K562 (cell line): Measurements from ENCODE around the gene LENEP. TPM values are rescaled to one million over a fixed set of nuclear protein-coding genes. Genes with fewer than 3 reads are reported as not detected.

Experiments used
- BCOR ChIP-seq: fragments of 450-650 bp; IDR thresholded peaks from 2 replicates; pipeline ENCODE4 v1.6.1; 2016
- ETV5 ChIP-seq: sonication (generic); formaldehyde crosslinking; IDR thresholded peaks from 2 replicates; pipeline ENCODE4 v1.4.0; 2020; ENCODE audit warnings: low read depth, mild to moderate bottlenecking, missing genetic modification reagents
- HNRNPL ChIP-seq: fragments of 200-400 bp; formaldehyde crosslinking; IDR thresholded peaks from 2 replicates; pipeline ENCODE4 v1.6.1; 2017; ENCODE audit warnings: low read depth, mild to moderate bottlenecking, low read length
- MAFF ChIP-seq: IDR thresholded peaks from 2 replicates; pipeline ENCODE4 v1.6.1; 2012; ENCODE audit warnings: low read length, improper control_type of control experiment
- MEF2D ChIP-seq: conservative IDR thresholded peaks from 2 replicates; pipeline ENCODE4 v1.6.1; 2016; ENCODE audit warnings: low read depth, missing genetic modification characterization, missing compliant biosample characterization
- NCOR1 ChIP-seq: fragments of 450-650 bp; IDR thresholded peaks from 2 replicates; pipeline ENCODE4 v1.6.1; 2016; ENCODE audit warnings: mild to moderate bottlenecking, moderate library complexity
- PRPF4 ChIP-seq: fragments of 200-400 bp; formaldehyde crosslinking; IDR thresholded peaks from one replicate; pipeline ENCODE4 v1.6.1; 2017; ENCODE audit warnings: low read length, low read depth, mild to moderate bottlenecking; ENCODE audit not compliant: insufficient read depth, poor library complexity, severe bottlenecking
- TARDBP ChIP-seq: fragments of 450-650 bp; IDR thresholded peaks from 2 replicates; pipeline ENCODE4 v1.6.1; 2016
- ZBTB7A ChIP-seq: IDR thresholded peaks from 2 replicates; pipeline ENCODE4 v1.6.1; 2011; ENCODE audit warnings: low read depth, mild to moderate bottlenecking, low read length, moderate library complexity, borderline replicate concordance; ENCODE audit not compliant: control insufficient read depth
- ZNF224 ChIP-seq: sonication (generic); formaldehyde crosslinking; IDR thresholded peaks from 2 replicates; pipeline ENCODE4 v1.8.0; 2022; ENCODE audit warnings: mild to moderate bottlenecking, missing genetic modification reagents
- polyA plus RNA-seq, 8 experiments: library from polyadenylated mRNA; depleted of rRNA in 4 of 8; stranded (reverse) in 5 of 8; unstranded in 3 of 8; fragments of >200 nt; fragmentation: Nextera tagmentation in 2 of 8; fragmentation: Illumina TruSeq in 1 of 8; extraction: Ambion mirVana in 2 of 8; extraction: Trizol in 1 of 8; gene quantifications; 2 replicates each; pipeline versions ENCODE4 v1.2.1 to v1.2.3, GENCODE V29; 2011 to 2014; ENCODE audit warnings: inconsistent platforms in 1 of 8, missing spikeins in 1 of 8
- total RNA-seq, 7 experiments: library from RNA; depleted of rRNA in 6 of 7; stranded (reverse); fragments of >200 nt in 6 of 7; fragmentation: Illumina TruSeq in 2 of 7; extraction: Trizol in 2 of 7; gene quantifications; 2 replicates each; pipeline versions ENCODE4 v1.2.1 to v1.2.3, GENCODE V29; 2011 to 2021; ENCODE audit warnings: low replicate concordance in 1 of 7
- TF ChIP-seq, protein P1 (sequence below): sonication (generic); formaldehyde crosslinking; IDR thresholded peaks from 2 replicates; pipeline ENCODE4 v1.8.1; 2023; ENCODE audit warnings: missing genetic modification reagents, mild to moderate bottlenecking, borderline replicate concordance
- TF ChIP-seq, protein P2 (sequence below): fragments of 450-650 bp; formaldehyde crosslinking; IDR thresholded peaks from 2 replicates; pipeline ENCODE4 v1.4.0; 2022; ENCODE audit warnings: missing genetic modification characterization
- TF ChIP-seq, protein P3 (sequence below), 3 experiments: IDR thresholded peaks in 2 of 3; conservative IDR thresholded peaks in 1 of 3; 2 replicates each; pipeline ENCODE4 v1.5.1; 2011 to 2012; ENCODE audit warnings: low read length in 3 of 3, mild to moderate bottlenecking in 3 of 3, control low read depth in 2 of 3, improper control_type of control experiment in 1 of 3, inconsistent platforms in 1 of 3, low read depth in 1 of 3, mixed read lengths in 1 of 3, moderate library complexity in 1 of 3; ENCODE audit not compliant: insufficient read depth in 2 of 3
- TF ChIP-seq, protein P4 (sequence below): fragments of 450-650 bp; formaldehyde crosslinking; IDR thresholded peaks from 2 replicates; pipeline ENCODE4 v1.4.0; 2020; ENCODE audit warnings: mild to moderate bottlenecking, moderate library complexity
- TF ChIP-seq, protein P5 (sequence below): fragments of 450-650 bp; IDR thresholded peaks from 2 replicates; pipeline ENCODE4 v1.6.1; 2014; ENCODE audit warnings: low read depth, mild to moderate bottlenecking, moderate library complexity, borderline replicate concordance

LENEP gene
- total and polyA plus RNA-seq, 9 of the 15 experiments (the other 6 are each of a cell fraction or from before 2014, with no cell fraction given), result 0.23 to 0.87 (median 0.67) TPM; not detected in 5

DNA sequence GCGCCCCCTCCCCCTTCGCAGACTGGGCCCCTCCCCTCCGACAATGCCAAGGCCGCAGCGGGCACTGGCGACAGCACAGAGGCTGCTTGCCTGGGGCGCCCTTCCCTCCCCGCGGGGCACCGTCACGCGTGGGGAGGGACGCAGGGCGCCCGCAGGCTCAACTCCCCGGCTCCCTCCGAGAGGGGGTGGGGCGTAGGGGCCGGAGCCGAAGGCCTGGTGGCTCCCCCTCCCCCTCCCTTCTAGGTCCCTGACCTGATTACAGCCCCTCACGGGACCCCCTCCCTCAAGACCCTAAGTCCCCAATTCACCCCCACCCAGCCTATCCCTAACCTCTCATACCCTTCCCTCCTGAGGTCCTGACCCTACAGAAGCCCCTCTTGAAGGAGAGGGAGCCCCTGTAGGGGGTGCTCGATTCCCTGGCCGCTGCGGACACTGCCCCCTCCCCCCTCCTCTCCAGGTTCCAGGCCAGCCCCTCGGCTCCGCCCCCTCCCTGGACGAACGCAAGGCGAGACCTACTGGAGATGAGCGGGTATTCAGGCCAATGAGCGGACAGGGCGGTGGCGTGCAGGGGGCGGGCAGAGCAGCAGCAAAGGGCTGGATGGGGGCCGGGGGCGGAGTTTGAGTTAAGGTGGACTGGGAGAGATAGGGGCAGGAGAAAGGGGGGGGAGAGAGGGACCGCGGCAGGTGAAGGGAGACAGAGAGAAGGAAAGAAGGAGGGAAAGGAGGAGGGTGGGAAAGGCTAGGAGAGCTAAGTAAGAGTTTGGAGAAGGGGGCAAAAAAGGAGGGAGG lies 8.5 kb downstream of the LENEP start (continued):
- TF ChIP-seq MEF2D (tag) (peak; percentile 9; the same call in 1 of the 2 replicates), ZNF224 (CRISPR knock-in tag) (no peak), BCOR (peak; percentile 89), NCOR1 (peak; percentile 46; the same call in 1 of the 2 replicates), PRPF4 (no peak), TARDBP (peak; percentile 73; the same call in 1 of the 2 replicates), HNRNPL (peak; percentile 63; the same call in 1 of the 2 replicates), ETV5 (CRISPR knock-in tag) (no peak), MAFF (no peak), ZBTB7A (peak; percentile 99)
- TF ChIP-seq, protein P1, sequence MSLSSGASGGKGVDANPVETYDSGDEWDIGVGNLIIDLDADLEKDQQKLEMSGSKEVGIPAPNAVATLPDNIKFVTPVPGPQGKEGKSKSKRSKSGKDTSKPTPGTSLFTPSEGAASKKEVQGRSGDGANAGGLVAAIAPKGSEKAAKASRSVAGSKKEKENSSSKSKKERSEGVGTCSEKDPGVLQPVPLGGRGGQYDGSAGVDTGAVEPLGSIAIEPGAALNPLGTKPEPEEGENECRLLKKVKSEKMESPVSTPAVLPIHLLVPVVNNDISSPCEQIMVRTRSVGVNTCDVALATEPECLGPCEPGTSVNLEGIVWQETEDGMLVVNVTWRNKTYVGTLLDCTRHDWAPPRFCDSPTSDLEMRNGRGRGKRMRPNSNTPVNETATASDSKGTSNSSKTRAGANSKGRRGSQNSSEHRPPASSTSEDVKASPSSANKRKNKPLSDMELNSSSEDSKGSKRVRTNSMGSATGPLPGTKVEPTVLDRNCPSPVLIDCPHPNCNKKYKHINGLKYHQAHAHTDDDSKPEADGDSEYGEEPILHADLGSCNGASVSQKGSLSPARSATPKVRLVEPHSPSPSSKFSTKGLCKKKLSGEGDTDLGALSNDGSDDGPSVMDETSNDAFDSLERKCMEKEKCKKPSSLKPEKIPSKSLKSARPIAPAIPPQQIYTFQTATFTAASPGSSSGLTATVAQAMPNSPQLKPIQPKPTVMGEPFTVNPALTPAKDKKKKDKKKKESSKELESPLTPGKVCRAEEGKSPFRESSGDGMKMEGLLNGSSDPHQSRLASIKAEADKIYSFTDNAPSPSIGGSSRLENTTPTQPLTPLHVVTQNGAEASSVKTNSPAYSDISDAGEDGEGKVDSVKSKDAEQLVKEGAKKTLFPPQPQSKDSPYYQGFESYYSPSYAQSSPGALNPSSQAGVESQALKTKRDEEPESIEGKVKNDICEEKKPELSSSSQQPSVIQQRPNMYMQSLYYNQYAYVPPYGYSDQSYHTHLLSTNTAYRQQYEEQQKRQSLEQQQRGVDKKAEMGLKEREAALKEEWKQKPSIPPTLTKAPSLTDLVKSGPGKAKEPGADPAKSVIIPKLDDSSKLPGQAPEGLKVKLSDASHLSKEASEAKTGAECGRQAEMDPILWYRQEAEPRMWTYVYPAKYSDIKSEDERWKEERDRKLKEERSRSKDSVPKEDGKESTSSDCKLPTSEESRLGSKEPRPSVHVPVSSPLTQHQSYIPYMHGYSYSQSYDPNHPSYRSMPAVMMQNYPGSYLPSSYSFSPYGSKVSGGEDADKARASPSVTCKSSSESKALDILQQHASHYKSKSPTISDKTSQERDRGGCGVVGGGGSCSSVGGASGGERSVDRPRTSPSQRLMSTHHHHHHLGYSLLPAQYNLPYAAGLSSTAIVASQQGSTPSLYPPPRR, result no peak
- TF ChIP-seq, protein P2, sequence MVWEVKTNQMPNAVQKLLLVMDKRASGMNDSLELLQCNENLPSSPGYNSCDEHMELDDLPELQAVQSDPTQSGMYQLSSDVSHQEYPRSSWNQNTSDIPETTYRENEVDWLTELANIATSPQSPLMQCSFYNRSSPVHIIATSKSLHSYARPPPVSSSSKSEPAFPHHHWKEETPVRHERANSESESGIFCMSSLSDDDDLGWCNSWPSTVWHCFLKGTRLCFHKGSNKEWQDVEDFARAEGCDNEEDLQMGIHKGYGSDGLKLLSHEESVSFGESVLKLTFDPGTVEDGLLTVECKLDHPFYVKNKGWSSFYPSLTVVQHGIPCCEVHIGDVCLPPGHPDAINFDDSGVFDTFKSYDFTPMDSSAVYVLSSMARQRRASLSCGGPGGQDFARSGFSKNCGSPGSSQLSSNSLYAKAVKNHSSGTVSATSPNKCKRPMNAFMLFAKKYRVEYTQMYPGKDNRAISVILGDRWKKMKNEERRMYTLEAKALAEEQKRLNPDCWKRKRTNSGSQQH, result peak; percentile 93
- TF ChIP-seq, protein P3, sequence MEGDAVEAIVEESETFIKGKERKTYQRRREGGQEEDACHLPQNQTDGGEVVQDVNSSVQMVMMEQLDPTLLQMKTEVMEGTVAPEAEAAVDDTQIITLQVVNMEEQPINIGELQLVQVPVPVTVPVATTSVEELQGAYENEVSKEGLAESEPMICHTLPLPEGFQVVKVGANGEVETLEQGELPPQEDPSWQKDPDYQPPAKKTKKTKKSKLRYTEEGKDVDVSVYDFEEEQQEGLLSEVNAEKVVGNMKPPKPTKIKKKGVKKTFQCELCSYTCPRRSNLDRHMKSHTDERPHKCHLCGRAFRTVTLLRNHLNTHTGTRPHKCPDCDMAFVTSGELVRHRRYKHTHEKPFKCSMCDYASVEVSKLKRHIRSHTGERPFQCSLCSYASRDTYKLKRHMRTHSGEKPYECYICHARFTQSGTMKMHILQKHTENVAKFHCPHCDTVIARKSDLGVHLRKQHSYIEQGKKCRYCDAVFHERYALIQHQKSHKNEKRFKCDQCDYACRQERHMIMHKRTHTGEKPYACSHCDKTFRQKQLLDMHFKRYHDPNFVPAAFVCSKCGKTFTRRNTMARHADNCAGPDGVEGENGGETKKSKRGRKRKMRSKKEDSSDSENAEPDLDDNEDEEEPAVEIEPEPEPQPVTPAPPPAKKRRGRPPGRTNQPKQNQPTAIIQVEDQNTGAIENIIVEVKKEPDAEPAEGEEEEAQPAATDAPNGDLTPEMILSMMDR (IDR thresholded peaks at IDR 0.05 in 2 of 3, conservative IDR thresholded peaks at IDR 0.05 in 1 of 3; ENCODE audit: insufficient read depth in 2 of 3, low read depth in 1 of 3, low read length in 3 of 3), result peak; percentile 60 to 70 (median 65)
- TF ChIP-seq, protein P4, sequence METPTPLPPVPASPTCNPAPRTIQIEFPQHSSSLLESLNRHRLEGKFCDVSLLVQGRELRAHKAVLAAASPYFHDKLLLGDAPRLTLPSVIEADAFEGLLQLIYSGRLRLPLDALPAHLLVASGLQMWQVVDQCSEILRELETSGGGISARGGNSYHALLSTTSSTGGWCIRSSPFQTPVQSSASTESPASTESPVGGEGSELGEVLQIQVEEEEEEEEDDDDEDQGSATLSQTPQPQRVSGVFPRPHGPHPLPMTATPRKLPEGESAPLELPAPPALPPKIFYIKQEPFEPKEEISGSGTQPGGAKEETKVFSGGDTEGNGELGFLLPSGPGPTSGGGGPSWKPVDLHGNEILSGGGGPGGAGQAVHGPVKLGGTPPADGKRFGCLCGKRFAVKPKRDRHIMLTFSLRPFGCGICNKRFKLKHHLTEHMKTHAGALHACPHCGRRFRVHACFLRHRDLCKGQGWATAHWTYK, result peak; percentile 50; the same call in 1 of the 2 replicates
- TF ChIP-seq, protein P5, sequence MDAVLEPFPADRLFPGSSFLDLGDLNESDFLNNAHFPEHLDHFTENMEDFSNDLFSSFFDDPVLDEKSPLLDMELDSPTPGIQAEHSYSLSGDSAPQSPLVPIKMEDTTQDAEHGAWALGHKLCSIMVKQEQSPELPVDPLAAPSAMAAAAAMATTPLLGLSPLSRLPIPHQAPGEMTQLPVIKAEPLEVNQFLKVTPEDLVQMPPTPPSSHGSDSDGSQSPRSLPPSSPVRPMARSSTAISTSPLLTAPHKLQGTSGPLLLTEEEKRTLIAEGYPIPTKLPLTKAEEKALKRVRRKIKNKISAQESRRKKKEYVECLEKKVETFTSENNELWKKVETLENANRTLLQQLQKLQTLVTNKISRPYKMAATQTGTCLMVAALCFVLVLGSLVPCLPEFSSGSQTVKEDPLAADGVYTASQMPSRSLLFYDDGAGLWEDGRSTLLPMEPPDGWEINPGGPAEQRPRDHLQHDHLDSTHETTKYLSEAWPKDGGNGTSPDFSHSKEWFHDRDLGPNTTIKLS, result peak; percentile 62; the same call in 1 of the 2 replicates
